Transverse colon (tissue), 4 donors: ENCODE results near the gene CSN3. TPM values are rescaled to one million over a fixed set of nuclear protein-coding genes. Genes with fewer than 3 reads are reported as not detected.

ENCODE experiments used
- DNase-seq: peaks from one replicate; pipeline ENCODE4 v3.0.0-alpha.2; 2019
- H3K27ac ChIP-seq, 4 donors: fragments of 200-600 bp; sonication (generic); 2 replicates each; pipeline ENCODE4 v1.5.1; 2016 to 2018; ENCODE audit warnings: inconsistent platforms in 4 of 4
- H3K27me3 ChIP-seq: fragments of 200-600 bp; sonication (generic); 2 replicates; pipeline ENCODE4 v1.5.1; 2017; ENCODE audit warnings: inconsistent platforms
- H3K36me3 ChIP-seq, 4 donors: fragments of 200-600 bp; sonication (generic); 2 replicates each; pipeline ENCODE4 v1.5.1; 2017 to 2019; ENCODE audit warnings: inconsistent platforms in 4 of 4
- H3K4me1 ChIP-seq, 4 donors: fragments of 200-600 bp; sonication (generic); 2 replicates each; pipeline ENCODE4 v1.5.1; 2017 to 2020; ENCODE audit warnings: inconsistent platforms in 4 of 4
- H3K4me3 ChIP-seq, 4 donors: fragments of 200-600 bp; sonication (generic); 1 replicate in 1 of 4; 2 replicates in 3 of 4; pipeline versions ENCODE4 v1.5.1 to v1.6.1; 2017 to 2019; ENCODE audit warnings: inconsistent platforms in 4 of 4
- H3K9me3 ChIP-seq, 2 donors: fragments of 200-600 bp; sonication (generic); 2 replicates each; pipeline ENCODE4 v1.5.1; 2017 to 2019; ENCODE audit warnings: inconsistent platforms in 2 of 2
- CTCF ChIP-seq, 5 experiments: fragments of 200-600 bp in 3 of 5; fragments of 450-650 bp in 2 of 5; sonication (generic) in 3 of 5; IDR thresholded peaks; 1 replicate in 2 of 5; 2 replicates in 3 of 5; pipeline ENCODE4 v1.5.1; 2016 to 2017; ENCODE audit warnings: antibody characterized with exemption in 5 of 5, inconsistent platforms in 3 of 5, mild to moderate bottlenecking in 2 of 5, moderate library complexity in 1 of 5
- EP300 ChIP-seq: sonication (generic); formaldehyde crosslinking; IDR thresholded peaks from one replicate; pipeline ENCODE4 v1.6.1; 2017; ENCODE audit warnings: antibody characterized with exemption, low read depth
- POLR2A ChIP-seq: fragments of 450-650 bp; IDR thresholded peaks from one replicate; pipeline ENCODE4 v1.6.1; 2016; ENCODE audit warnings: antibody characterized with exemption, mild to moderate bottlenecking, moderate library complexity
- POLR2AphosphoS5 ChIP-seq, 3 donors: sonication (generic); formaldehyde crosslinking; IDR thresholded peaks; one replicate each; pipeline ENCODE4 v1.6.1; 2016; ENCODE audit warnings: antibody characterized with exemption in 3 of 3
- WGBS, 2 donors: methylation state at CpG; one replicate each; pipeline ENCODE4 v1.1.5; 2018; ENCODE audit warnings: low coverage in 1 of 2; 5-methylcytosine and 5-hydroxymethylcytosine counted together
- in situ Hi-C, 4 donors: fragments of 200-750 bp; cut with MboI; loops; one replicate each; pipeline versions ENCODE4 v1.15.0 to v1.15.1; 2017; ENCODE audit warnings: low sequenced_read_pairs in 3 of 4, low pct_ligation_motif_present in 1 of 4, low pct_unique_long_range_greater_than_20kb in 1 of 4
- intact Hi-C: fragments of 100-400 bp; cut with DNase I; formaldehyde crosslinking; loops from one replicate; pipeline ENCODE4 v1.15.1; 2023; ENCODE audit warnings: low total_unique reads
- total RNA-seq, 4 donors: library from RNA; depleted of rRNA; stranded (reverse); fragments of >200 nt; gene quantifications; one replicate each; pipeline ENCODE4 v1.1.0, GENCODE V29; 2016

CSN3 gene
- total RNA-seq, 4 donors from 2014 or later: not detected

GRCh38 chr4:70236125-70236524 is 6.3 kb upstream of the CSN3 start:
- intact Hi-C loops (no loop called here), in situ Hi-C loops (no loop called here)
- Histone ChIP-seq H3K27me3 (no peaks in the 10 kb centered on the region), H3K27ac (no peak overlapping the region), H3K36me3 (no peaks in the 10 kb centered on the region), H3K9me3 (no peaks in the 10 kb centered on the region), H3K4me1 (no peaks in the 10 kb centered on the region), H3K4me3 (no peak overlapping the region)
- no peak for DNase-seq
- TF ChIP-seq EP300 (no peak), CTCF (IDR thresholded peaks at IDR 0.05) (no peak), POLR2AphosphoS5 (IDR thresholded peaks at IDR 0.05) (no peak), POLR2A (no peak)
- WGBS, 2 donors: 38 to 100% methylated on average over 1 of the region's 1 CpG

GRCh38 chr4:70239131-70239883 is 3.1 kb upstream of the CSN3 start:
- Histone ChIP-seq H3K4me1 (no peaks in the 10 kb centered on the region), H3K27me3 (no peaks in the 10 kb centered on the region), H3K9me3 (no peaks in the 10 kb centered on the region), H3K4me3 (no peak overlapping the region), H3K36me3 (no peaks in the 10 kb centered on the region), H3K27ac (no peak overlapping the region)
- TF ChIP-seq POLR2AphosphoS5 (IDR thresholded peaks at IDR 0.05) (no peak), EP300 (no peak), POLR2A (no peak), CTCF (IDR thresholded peaks at IDR 0.05) (no peak)
- in situ Hi-C loops (no loop called here), intact Hi-C loops (no loop called here)
- 33 to 40% methylated on average over 1 to 3 of the region's 3 CpGs for WGBS, 2 donors
- no peak for DNase-seq

GRCh38 chr4:70239884-70240591 is 2.4 kb upstream of the CSN3 start:
- TF ChIP-seq EP300 (no peak), POLR2AphosphoS5 (IDR thresholded peaks at IDR 0.05) (no peak), POLR2A (no peak), CTCF (IDR thresholded peaks at IDR 0.05) (no peak)
- intact Hi-C loops: no loop called here
- no peak for DNase-seq
- 70 to 80% methylated on average over 5 of the region's 5 CpGs for WGBS, 2 donors
- Histone ChIP-seq H3K9me3 (no peaks in the 10 kb centered on the region), H3K27me3 (no peaks in the 10 kb centered on the region), H3K36me3 (no peaks in the 10 kb centered on the region), H3K4me1 (no peaks in the 10 kb centered on the region), H3K27ac (no peak overlapping the region), H3K4me3 (no peak overlapping the region)
- in situ Hi-C loops: no loop called here

- Histone ChIP-seq H3K27ac (no peak overlapping the region), H3K4me3 (no peak overlapping the region), H3K9me3 (no peaks in the 10 kb centered on the region), H3K4me1 (no peaks in the 10 kb centered on the region), H3K36me3 (no peaks in the 10 kb centered on the region), H3K27me3 (no peaks in the 10 kb centered on the region)
- 72 to 76% methylated on average over 3 to 4 of the region's 4 CpGs for WGBS, 2 donors
- intact Hi-C loops (no loop called here), in situ Hi-C loops (no loop called here)
- DNase-seq: no peak
- TF ChIP-seq CTCF (IDR thresholded peaks at IDR 0.05): no peak
These were observed 694 bp downstream of the CSN3 start for GRCh38 chr4:70243091-70243490.
